ENCODE data around the gene VASH1.
A peak's percentile ranks its signal among the peaks of the same experiment; 100 is the strongest.

Gene VASH1

DNA sequence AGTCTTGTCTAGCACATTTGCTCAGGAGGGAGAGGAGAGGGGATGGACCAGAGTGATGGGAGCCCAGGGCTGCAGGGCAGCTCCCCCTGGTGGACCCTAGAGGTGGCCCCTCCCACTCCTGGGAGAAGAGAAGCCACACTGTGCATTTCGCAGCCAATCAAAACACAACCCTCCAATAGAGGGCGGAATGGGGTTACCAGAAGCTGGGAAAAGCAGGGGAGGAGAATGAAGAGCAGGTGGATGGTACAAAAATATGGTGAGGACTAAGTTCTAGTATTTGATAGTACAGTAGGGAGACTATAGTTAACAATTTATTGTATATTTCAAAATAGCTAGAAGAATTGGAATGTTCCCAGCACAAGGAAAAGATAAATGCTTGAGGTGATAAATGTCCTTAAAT lies 23.6 kb downstream of the VASH1 start:
- peak; percentile 71 to 74 for DNase-seq

DNA sequence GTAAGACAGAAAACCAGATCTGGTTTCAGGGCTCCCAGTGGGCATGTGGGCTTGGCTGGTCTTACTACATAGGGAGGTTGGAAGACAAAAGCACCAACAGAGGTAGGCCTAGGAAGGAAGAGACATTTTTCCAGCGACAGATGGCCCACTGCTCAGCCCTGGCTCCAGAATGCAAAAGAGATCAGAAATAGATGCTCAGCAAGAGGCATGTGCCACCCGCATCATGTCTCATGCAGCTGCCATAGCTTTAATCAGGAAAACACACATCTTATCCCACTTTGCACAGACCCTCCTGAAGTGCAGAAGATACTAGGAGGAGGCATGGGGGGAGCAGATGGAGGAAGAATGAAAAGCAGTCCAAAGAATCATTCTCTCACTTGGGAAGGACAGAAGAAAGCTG lies 25.3 kb downstream of the VASH1 start:
- no peak for DNase-seq

DNA sequence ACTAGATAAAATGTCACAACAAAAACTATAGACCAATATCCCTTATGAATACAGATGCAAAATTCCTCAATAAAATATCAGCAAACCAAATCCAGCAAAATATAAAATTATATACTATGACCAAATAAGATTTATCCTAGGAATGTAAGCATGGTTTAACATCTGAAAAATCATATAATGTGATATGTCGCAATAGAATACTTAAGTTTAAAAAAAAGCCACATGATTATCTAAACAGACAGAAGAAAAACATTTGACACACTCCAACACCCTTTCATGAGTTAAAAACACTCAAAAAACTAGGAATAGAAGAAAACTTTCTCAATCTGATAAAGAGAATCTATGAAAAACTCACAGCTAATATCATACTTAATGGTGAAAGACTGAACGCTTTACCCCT lies 31.2 kb downstream of the VASH1 start:
- no peak for DNase-seq

DNA sequence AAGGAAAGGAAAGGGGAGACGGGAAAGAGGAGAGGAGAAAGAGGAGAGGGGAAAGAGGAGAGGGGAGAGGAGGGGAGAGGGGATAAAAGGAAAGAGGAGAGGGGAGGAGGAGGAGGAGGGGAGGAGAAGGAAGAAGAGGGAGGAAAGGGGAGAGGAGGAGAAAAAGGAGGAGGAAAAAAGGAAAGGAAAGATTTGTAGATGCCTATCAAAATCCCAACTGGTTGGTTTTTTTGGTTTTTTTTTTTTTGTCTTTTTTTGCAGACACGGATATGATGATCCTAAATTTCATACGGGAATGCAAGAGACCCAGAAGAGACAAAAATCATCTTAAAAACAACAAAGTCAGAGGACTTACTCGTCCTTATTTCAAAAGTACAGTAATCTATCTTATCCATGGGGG lies 32.1 kb downstream of the VASH1 start:
- DNase-seq, result no peak

DNA sequence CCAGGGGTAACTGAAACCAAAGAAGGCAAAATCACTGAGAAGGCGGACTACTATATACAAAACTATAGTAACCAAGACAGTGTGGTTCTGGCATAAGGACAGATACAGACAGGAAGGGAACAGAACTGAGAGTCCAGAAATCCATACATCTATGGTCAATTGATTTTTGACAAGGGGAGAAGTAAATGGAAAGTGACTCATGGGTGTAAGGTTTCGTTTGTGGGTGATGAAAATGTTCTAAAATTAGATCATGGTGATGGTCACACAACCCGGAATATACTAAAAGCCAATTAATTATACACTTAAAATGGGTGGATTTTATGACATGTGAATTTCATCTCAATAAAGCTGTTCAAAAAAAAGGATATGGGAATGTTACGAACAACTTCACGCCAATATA lies 32.7 kb downstream of the VASH1 start:
- DNase-seq, result no peak

DNA sequence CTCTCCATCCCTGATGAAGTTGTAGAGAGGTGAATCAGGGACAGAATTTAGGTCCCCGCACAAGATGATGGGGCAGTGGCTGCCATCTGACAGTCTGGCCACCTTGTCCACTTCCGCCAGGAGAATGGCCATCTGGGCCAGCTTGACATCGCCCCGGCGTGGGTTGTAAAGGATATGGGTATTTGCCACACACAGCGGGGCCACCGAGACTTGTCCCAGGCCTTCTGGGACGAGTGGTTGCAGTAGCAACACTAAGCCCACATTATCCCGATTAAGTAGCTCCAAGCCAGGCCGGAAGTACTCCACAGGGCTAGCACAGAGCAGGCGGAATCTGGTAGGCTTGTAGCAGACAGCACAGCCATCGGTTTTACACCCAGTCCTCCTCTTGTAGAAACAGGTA lies 45.2 kb downstream of the VASH1 start:
- DNase-seq, result no peak

DNA sequence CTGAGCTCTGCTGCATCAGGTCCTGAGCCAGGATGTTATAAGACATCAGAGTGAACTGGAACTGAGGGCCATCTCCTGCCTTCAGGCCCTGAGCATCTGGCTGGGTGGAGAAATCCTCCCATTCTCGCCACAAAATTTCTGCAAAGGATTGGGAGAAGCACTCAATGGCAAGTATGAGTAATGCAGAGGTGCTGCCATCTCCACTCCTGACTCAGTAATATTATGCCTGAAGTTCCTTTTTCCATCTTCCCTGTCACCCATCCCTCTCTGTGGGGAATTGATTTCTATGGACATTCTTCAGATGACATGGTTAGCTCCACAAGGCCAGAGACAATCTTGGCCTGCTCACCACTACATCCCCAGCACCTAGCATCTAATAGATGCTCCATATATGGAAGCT lies 46.7 kb downstream of the VASH1 start:
- DNase-seq, result no peak

DNA sequence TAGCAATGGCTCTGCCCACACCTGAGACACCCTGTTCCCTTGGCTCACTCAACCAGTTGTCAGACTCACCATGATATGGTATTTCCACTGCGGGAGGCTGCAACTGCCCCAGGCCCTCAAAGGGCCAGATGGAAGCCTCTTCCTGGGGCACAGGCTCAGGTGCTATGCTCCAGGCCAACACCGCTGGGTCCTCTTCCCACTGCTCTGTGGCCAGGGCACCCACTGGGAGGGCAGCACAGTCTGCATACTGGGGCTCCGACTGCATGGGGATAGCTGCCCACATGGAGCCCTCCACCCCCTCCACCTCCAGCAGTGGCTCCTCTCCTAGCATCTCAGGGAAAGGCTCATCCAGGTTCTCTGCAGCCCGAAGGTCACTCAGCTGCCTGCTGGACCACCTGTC lies 47.7 kb downstream of the VASH1 start:
- DNase-seq, result no peak

DNA sequence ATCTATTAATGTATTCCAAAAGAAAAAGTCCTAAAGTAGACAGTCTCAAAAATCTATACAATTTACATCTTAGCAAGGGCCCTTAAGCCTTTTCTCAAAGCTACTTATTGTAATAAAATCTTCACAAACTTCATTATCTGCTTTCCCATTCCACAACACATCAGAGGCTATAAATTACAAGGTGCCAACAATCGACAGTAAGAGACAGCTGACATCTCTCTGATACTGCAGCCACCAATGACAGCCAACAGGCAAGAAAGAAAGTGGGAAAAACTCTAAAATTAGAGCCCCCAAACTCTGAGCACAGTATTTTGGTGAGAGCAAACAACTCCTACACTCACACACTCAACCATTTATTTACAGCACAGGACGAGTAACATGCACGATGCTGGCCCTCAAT lies 49.3 kb downstream of the VASH1 start:
- no peak for DNase-seq

DNA sequence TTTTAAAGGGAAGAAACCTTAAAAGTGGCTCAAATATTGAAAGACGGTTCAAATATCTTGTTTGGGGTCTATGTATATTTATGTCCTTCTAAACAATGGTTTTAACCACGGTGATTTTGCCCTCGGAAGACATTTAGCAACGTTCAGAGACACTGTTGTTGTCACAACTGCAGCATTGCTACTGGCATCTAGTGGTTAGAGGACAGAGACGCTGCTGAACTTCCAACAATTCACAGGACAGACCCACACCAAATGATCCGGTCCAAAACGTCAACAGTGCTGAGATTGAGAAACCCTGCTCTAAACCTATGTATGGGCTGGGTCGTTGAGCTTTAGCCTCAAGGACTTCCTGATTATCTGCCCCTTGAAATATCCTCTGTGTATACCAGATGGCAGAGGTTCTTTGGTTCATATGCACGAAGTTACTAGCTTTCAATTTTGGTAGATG lies 49.7 kb downstream of the VASH1 start:
- DNase-seq, result peak; percentile 35 to 46

DNA sequence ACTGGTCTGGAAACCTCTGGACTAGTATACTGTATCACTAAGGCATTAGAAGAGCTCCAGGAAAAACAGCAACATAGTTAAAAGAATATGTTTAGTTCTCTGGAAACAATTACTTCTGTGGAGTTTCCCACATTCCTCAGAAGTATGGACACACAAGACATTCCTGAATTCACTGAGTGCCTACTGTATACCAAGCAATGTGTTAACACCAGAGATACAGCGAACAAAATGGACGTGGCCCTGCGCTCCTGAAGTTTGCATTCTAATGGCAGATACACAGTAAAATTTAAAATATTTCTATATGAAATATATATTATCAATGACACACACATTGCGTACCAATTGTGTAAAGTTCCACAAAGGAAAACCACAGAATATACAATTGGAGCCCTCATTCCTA lies 50.3 kb downstream of the VASH1 start:
- DNase-seq, result no peak

DNA sequence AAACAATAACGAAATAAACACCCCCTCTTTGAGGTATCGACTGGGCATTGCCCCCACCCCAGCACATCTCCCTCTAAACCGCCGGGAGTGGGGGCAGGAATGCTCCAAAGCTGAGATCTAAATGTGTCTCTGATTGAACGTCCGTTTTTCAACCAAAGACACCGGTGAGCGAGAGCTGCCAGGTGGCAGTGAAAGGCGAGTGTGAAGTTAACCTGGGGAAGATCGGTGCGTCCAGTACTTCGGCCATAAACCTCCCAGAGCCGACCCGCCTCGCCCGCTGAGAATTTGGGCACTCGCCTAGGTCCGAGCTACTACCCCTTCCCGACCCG lies 50.8 kb downstream of the VASH1 start:
- peak in 1 of 2 donors; percentile 12 for DNase-seq

DNA sequence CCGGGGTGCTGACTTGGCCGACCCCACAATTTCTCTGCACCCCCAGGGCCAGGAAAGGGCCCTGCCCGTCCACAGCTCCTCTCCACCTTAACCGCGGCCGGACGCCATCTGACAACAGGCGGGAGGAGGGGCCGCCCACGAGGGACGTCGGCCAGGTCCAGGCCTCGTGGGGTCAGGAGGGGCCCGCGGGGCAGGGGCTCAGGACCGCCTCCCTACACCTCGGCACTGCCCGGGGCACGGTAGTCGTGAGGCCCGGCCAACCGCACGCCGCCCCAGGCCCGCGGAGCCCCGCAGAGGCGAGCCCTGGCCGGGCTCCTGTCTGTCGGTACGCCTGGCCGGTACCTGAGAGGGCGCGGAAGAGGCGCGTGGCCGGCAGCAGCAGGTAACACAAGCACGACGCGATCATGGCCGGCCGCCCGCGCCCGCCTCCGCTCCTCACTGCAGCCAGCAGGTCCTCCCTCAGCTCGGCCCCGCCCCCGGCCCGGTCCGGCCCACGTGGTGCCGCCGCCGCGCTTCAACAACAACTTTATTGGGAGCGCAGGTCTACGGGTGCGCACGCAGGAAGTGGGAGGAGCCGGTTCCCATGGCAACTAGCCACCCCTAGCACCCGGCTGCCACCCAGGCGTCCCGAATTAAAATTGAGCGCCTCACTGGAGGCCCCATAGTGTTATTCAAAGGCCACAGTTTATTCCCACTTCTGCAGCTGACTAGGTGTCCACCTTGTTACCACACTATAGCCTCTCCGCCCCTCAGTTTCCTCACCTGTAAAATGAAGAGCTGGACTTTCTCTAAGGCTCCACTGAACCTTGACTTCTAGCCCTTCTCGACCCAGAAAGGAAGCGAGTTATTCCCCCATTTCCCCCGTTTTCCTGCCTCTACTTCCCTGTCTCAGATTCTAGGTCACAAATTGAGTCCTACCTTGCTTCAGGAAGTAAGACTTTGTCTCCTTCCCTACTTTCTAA lies 51.4 kb downstream of the VASH1 start, which contains the start of gene ANGEL1:
Gene ANGEL1, minus strand, starts transcription at position 461 of the 962 bp plus-strand sequence. Its CDS starts 55 bp downstream, at position 406.
- peak; percentile 97 for DNase-seq

DNA sequence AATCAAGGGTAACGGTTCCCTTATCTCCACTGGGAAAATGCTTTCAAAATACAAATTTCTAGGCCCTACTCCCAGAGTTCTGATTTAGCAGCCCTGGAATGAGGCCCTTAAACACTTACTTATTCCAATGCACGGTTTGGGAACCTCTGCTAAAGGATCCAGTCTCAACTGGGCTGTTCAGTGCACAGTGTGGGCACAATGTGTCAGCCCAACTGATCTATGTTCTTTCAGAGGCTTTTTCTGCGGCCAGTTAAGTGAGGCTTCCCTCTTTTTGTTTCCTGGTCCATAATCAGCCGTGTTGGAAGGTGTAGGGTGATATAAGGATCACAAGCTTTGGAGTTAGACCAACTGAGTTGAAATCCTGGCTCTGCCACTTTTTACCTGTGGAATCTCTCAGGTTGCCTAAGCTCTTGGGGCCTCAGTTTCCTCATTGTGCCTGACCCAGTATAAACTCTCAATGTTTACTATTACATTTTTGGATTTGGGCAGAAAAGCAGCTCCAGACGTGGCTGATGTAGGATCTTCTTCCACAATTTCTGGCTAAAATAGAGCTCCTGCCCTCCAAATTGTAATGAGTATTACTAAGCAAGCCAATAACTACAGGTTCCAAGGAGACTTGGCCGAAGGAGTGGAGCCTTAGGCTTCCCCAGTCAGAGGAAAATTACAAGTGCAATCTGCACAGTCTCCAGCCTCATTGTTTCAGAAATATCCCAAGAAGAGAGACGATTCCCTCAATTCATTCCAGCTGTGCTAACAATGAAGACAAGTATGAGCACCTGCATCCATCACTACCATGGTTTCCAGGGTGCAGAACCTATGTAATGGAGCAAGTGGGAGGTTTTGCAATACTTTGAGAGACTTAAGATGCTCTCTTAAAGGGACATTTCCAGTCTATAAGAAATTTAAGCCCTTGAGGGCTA lies 53.7 kb downstream of the VASH1 start:
- no peak for DNase-seq

DNA sequence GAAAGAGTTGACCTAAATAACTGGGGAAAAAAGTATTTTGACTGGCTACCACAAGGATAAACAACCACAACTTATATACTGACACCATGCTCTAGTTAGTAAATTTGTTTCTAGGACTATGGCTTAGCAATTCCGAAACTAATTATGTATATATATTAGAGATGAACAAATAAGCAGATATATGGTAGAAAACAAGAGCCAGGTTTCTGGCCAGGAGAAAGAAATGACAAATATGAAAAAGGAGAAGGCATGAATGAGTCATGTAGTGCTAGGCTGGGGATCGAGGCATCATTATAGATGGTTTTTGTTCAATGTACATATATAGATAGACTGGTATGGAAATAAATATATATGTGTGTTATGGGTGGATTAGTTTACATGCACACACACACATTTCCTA lies 59.4 kb downstream of the VASH1 start:
- no peak for DNase-seq

DNA sequence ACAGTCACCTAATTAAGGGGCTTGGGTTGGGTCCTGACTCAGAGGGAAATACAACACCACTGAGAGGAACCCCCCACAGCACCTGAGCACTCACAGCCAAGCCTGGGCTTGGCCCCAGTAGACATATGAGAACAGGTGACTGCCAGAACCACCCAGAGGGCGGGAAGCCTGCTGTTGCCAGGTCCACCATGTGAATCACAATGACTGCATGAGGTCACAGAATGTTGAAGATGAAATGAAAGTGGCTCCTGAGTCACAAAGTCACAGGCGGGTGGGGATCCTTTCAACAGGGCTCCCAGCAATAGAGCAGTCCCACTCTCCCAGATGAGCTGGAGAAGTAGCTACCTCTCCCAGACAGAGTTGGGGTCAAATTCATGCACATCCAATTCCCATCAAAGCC lies 64.9 kb downstream of the VASH1 start, which contains the start of gene LRRC74A:
Gene LRRC74A, plus strand, starts transcription at position 287 of the 400 bp plus-strand sequence. CDS start 290 bp downstream, outside the sequence.
- DNase-seq, result no peak

DNA sequence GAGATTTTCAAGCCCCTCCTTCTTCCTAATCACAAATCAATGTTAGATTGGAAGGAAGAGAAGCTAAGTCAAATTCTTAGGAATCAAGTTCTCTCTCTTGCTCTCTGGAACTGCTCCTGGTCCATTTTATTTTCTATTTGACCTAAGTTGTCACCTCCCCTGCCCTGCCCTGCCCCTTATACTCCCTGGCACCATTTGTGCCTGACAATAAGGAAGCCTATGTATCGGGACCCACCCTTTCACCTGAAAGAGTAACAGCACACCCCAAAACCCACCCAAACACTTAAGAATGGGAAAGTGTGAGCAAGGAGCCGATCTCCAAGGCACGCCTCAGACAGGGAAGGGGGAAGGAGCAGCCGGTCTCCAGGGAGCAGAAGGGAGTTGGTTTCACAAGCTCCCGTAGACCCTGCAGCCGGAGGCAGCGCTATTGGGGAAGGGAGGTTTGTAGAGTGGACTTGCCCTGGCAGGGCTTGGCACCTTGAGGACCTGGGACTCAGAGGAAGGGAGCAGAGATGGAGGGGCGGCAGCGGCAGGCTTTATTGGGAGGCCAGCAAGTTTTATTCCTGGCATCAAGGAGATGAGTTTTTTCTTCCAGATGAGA lies 66.5 kb downstream of the VASH1 start:
- DNase-seq, result no peak

DNA sequence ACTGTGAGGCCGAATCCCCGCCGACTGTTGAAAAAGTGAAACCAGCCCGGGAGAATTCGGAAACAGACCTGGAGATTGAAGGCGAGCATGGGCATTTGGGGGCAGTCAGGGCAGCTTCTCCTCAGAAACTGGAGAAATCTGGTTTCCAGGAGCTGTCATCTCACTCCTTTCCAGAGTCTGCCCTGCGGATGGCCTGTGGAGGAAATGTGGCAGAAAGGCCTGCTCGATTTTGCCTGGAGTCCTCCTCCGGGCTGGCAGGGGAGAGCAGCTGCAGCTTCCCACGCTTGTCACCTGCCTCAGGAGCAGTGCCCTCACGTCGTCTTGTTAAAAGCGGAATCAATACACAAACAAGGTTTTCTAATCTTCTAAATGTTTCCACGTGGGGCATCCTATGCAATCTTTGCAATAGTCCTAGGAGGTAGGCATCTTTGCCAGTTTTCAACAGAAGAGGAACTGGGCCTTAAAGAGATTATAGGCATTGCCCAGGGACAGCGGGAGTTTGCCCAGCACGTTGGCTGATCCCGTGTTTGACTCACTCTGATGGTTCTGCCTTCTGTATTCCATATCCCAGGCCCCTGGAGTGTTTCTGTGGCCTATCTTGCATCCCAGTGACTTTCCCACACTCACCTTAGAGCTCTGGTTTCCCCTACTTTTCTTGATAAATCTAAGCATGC lies 67.2 kb downstream of the VASH1 start:
- no peak for DNase-seq

DNA sequence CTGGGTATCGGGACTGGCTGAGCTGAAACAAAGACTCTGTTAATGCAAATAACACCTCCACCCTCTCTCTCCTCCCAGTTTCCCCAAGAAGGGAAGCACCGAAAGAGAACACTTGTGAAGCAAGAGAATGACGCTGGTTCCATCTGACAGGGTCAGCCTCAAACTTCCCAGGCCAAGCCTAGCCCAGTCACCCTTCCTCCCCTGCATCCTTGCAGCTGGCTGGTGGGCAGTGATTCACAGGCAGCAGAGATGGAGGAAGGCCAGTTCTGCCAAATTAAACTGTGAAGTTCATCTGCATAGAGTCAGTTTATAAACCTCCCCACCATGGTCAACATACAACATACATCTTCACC lies 67.7 kb downstream of the VASH1 start:
- peak in 1 of 2 donors; percentile 25 for DNase-seq

DNA sequence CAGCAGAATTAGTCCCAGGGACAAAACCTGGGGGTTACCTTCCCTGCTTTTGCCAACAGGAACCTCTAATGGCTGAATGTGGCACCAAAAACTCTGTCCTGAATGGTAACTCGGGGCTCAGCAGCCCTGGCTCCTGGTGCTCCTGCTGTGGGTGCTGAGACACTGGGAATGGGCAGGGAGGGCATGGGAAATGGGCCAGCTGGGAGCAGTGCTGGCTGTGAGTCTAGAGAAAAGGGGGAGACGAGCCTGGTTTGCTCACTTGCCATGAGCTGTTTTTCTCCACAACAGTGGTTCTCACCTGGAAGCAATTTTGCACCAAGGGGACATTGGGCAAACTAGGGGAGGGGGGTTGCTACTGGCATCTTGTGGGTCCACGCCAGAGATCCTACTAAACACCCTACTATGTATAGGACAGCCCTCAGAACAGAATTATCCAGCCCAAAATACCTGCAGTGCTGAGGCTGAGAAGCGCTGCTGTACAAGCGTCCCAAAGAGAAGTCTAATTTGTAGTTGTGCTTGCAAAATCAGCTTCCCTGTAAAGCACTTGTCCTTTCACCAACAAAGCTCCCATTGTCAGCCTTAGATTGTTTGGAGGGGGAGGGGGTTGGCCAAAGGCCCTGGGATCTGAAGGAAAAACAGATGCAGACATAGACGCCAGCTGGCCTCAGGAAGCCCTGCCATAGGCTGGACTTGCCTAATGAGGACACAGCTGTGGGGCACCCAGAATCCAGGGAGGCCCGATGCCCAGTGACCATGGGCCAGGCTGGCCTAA lies 68.6 kb downstream of the VASH1 start:
- no peak for DNase-seq

DNA sequence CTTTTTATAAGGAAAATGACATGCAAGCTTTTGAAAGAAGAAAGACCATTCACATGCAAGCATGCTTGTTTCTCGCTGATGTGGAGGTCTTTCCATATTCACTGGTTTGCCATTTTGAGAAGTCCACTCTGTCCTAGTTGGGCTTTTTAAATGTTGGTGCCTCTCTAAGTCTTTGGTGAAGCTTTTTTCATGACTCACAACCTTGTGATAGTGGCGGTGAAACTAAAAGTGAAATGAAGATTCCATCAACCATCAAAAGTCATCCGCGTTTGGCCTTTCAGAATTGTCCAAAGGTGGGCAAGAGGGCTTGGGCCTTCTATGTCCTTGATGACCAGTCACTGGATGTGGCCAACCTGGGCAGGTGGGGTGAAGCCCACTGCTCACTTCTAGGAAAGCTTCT lies 69.3 kb downstream of the VASH1 start:
- no peak for DNase-seq

DNA sequence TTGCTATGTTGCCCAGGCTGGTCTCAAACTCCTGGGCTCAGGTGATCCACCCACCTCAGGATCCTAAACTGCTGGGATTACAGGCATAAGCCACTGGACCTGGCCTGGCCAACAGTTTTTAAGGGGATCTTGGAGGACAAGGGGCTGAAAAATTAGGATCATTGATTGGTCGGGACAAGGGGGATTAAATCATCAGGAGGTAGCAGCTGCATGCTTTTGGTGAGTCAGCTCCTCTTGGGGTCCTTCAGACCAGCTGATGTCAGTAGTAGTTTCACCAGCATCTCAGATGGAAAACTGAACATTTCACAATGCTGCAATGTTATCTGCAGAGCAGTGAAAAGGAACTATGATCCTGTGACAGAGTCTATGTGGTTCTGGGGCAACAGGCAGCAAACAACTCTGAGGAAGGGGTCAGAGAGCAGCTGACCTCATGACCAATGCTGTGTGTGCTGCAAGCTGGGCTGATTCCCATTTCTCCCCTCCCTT lies 71.3 kb downstream of the VASH1 start:
- peak in 1 of 2 donors; percentile 9 for DNase-seq
